ENCODE results near the gene GAPVD1.
A peak's percentile ranks its signal among the peaks of the same experiment; 100 is the strongest.
"Not testable (repeated sequence)": the region's sequence is repeated elsewhere in the genome, so short reads cannot be mapped to it uniquely, and the experiment has no call there.

Gene GAPVD1

DNA sequence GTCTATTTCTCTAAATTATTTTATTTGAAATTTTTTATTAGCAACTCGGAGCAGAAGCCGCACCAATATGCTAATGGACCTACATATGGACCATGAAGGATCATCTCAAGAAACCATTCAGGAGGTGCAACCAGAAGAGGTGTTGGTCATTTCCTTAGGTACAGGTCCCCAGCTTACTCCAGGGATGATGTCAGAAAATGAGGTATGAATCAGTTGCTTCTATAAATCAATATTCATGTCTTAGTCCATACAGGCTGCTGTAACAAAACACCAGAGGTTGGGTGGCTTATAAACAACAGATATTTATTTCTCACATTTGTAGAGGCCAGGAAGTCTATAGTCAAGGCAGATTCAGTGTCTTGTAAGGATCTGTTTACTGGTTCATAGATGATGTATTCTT lies 50.8 kb downstream of the GAPVD1 start:
- no peak for DNase-seq

- not testable (repeated sequence) for DNase-seq
Measured at GRCh38 chr9:125316359-125316758, 54.7 kb downstream of the GAPVD1 start.

- DNase-seq, result no peak
Measured at GRCh38 chr9:125317704-125318103, 56.1 kb downstream of the GAPVD1 start.

DNA sequence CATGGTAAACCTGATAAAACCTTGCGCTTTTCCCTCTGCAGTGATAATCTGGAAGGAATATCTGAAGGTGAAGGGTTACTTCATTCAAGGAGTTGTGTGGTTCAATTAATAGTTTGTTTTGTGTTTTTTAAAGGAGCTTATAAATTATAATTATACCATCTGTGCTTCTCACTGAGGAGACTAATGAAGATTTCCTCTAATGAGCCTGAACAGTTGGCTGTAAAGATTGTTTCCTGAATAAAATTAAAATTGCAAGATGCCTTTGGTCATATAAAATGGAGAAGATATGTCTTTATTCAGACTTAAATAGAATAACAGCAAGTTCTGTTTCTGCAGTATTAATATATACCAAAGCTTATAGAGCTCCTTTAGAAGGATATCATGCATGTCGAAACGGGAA lies 59.9 kb downstream of the GAPVD1 start:
- DNase-seq, result no peak

GRCh38 chr9:125323615-125324014 lies 62.0 kb downstream of the GAPVD1 start:
- DNase-seq, result no peak

- no peak for DNase-seq
Measured at GRCh38 chr9:125325826-125326225, 64.2 kb downstream of the GAPVD1 start.

DNA sequence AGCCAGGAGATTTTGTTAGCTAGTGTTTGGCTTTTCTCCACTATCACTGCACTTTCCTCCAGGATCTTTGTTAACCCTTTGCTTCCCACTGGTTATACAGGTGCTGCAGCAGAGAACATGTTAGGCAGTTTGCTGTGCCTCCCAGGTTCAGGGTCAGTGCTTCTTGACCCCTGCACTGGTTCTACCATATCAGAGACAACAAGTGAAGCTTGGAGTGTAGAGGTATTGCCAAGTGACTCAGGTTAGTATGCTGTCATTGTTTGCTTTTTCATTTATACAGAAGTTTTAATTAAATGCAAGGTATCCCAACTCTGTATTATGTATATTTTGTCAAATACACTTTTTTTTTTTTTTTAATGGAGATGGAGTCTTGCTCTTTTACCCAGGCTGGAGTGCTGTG lies 68.4 kb downstream of the GAPVD1 start:
- DNase-seq, result no peak

DNA sequence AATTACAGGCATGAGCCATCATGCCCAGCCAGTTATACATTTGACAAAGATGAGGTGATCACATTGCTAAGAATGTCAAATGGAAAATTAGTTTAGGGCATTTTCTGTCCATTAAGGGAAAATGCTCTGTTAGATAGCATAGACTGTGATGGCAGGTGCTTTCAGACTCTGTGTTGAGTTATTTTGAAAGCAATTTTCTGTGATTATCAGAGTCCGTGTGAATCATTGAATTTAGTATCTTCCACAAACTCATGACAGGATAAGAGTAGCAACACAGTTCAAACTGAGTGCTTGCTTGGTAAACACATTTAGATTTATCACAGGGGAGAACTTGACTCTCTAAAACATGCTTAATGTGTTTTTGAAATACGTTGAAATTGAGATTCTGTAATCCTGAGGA lies 69.0 kb downstream of the GAPVD1 start:
- DNase-seq, result no peak

DNA sequence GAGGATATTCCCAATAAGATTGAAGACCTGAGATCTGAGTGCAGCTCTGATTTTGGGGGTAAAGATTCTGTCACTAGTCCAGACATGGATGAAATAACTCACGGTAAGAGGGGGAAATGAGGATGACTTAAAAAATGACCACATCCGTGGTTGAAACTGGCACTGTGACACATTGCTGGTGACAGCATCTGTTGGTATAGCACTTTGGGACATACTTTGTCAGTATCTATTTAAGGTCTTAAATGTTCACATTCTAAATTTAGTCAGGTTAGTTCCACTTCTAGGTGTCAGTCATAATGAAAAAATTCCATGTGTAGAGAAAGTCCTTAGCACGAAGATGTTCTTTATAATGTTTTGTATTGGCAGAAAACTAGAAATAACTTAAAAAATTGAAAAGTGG lies 70.9 kb downstream of the GAPVD1 start:
- DNase-seq, result no peak

- no peak for DNase-seq
Measured at GRCh38 chr9:125337236-125337635, 75.6 kb downstream of the GAPVD1 start.

GRCh38 chr9:125338929-125339328 lies 77.3 kb downstream of the GAPVD1 start:
- no peak for DNase-seq

DNA sequence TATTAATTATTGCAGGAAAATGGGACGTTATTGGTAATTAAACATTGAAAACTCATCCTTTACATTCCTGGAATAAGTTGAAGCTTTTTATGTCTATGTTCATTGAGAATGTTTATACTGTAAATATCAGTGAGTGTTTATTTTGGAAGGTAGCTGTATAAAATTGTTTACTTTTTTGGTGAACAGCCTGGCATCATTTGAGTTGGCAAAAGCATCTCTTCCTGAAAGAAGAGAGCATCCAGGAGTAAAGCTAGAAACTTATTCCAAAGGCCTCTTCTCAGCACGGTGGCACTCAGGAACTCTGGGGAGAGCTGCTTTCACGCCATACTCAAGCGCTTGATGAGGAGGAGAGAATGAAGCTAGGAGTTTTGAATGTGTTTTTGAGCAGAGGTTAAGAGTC lies 79.9 kb downstream of the GAPVD1 start:
- no peak for DNase-seq

GRCh38 chr9:125343518-125344275 lies 82.1 kb downstream of the GAPVD1 start:
- no peak for DNase-seq

DNA sequence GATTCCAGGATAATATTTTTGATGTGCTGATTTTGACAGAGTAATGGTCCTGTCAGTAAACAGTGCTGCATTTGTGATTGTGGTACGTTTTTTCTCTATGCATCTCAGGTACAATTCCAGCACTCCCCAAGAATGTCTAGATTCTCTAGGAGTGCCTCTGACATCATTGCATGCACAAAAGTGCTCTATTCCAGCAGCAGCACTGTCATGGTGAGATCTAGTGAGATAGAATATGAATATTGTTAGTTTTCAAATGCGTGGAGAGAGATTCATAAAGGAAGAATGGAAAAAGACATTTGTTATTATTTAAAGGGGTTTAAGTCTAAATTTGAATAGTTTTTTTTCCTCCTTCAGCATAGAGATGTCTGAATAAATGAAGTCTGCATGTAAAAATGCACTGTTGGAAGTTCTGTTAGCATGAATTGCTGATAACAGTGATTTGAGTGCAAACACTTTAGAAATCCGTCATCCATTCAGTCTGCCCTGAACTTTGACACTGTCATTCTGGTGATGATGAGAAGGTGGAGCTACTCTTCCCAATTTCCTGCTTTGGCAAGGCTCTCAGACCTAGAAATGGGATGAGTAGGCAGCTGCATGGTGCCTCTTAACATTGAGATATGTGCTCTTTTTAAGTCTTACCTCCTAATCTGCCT lies 84.6 kb downstream of the GAPVD1 start:
- DNase-seq, result no peak

DNA sequence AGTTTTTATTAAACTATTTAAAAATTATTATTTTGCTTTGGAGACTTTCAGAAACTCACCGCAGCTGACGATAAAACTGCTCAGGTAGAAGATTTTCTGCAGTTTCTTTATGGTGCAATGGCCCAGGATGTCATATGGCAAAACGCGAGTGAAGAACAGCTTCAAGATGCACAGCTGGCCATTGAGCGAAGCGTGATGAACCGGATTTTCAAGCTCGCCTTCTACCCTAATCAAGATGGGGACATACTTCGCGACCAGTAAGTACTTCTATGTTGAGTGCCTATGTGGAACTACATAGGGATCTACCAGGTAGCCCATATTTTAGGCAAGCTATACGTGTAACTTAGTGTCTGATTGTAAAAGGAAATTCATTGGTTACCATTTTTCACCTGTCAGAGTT lies 94.0 kb downstream of the GAPVD1 start:
- DNase-seq, result no peak

- DNase-seq, result no peak
Measured at GRCh38 chr9:125356032-125356431, 94.4 kb downstream of the GAPVD1 start.

GRCh38 chr9:125359011-125359410 lies 97.4 kb downstream of the GAPVD1 start:
- no peak for DNase-seq

DNA sequence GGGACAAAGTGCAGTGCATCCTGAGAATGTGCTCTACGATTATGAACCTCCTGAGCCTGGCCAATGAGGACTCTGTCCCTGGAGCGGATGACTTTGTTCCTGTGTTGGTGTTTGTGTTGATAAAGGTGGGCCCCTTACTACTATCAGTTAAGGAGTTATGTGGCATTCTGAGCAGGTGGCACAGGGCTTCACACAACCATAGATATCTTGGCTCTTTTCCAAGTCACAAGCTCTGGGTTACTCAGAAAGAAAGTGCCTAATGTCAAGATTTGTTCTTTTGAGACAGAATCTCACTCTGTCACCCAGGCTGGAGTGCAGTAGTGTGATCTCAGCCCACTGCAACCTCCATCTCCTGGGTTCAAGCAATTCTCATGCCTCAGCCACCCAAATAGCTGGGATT lies 99.0 kb downstream of the GAPVD1 start:
- DNase-seq, result no peak

GRCh38 chr9:125361837-125362531 lies 100.4 kb downstream of the GAPVD1 start:
- DNase-seq, result peak; percentile 73

- no peak for DNase-seq
Measured at GRCh38 chr9:125366676-125367075, 105.0 kb downstream of the GAPVD1 start.

DNA sequence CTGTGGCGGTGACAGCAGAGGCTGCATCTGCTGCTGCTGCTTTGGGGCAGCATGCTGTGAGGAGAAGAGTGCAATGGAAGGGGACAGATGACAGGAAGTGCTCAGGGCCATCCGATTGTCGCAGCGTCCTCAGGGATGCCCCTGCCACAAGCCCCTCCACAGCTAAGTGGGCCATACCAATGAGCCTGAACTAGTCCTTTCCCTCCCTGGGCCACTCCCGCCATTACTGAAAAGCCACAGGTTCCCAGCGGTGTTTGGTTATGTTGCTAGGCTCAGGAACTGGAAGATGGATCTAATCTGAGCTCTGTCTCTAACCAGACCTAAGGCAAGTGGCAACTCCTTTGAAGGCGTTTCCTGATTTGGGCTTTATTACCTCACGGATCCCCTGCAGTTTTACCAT lies 109.2 kb downstream of the GAPVD1 start:
- DNase-seq, result no peak

DNA sequence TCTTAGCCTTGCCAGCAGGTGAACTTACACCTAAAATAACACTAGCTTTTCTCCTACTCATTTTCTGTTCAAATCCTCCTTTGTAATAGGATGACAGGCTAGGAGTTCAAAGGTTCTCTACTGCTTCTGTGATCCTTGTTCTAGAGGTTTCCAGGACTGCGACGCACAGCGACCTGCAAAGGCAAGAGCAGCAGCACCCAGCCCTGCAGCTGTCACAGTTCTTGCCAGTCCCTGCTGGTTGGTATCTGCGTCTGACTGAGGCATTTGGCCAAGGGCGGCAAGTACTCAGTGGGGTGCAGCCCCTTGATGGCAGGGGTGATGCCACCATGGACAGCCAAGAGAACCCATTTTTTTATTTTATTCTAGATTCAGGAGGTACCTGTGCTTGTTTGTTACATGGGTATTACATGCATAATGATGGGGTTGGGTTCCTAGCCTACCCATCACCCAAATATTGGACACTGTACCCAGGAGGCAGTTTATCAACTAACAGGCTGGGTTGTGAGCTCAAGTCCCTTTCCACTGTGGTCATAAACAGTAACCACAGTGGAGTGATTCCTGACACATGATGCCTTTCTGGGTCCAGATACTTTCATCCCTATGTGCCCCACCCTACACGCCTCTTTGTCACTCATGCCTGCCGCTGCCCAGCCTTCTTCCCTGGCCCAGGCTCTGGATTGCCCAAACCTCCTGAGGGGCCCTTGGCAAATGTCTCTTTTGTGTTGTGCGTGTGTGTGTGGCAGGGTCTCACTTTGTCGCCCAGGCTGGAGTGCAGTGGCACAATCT lies 111.0 kb downstream of the GAPVD1 start:
- DNase-seq, result no peak
